K562 (cell line): ENCODE results near the gene ALDH5A1. TPM values are rescaled to one million over a fixed set of nuclear protein-coding genes. Genes with fewer than 3 reads are reported as not detected.

Experiments used
- CREB3L1 ChIP-seq: fragments of 450-650 bp; IDR thresholded peaks from 2 replicates; pipeline ENCODE4 v1.6.1; 2014; ENCODE audit warnings: low read depth, mild to moderate bottlenecking, moderate library complexity, borderline replicate concordance
- GMEB1 ChIP-seq: fragments of 250-450 bp; sonication (Bioruptor Pico); IDR thresholded peaks from 2 replicates; pipeline ENCODE4 v1.4.0; 2020; ENCODE audit warnings: mild to moderate bottlenecking
- ILF3 ChIP-seq: fragments of 450-650 bp; IDR thresholded peaks from 2 replicates; pipeline ENCODE4 v1.6.1; 2018; ENCODE audit warnings: antibody characterized with exemption, mild to moderate bottlenecking, moderate library complexity, borderline replicate concordance
- ILK ChIP-seq: fragments of 450-650 bp; IDR thresholded peaks from 2 replicates; pipeline ENCODE4 v1.6.1; 2016; ENCODE audit warnings: missing genetic modification characterization, low read depth, mild to moderate bottlenecking, missing compliant biosample characterization, moderate library complexity, borderline replicate concordance
- MIER1 ChIP-seq: fragments of 450-650 bp; IDR thresholded peaks from 2 replicates; pipeline ENCODE4 v1.6.1; 2016; ENCODE audit warnings: antibody characterized with exemption, mild to moderate bottlenecking, low read depth
- SIN3B ChIP-seq: fragments of 450-650 bp; IDR thresholded peaks from 2 replicates; pipeline ENCODE4 v1.6.1; 2017; ENCODE audit warnings: low read depth, mild to moderate bottlenecking, moderate library complexity
- SMARCB1 ChIP-seq: IDR thresholded peaks from 2 replicates; pipeline ENCODE4 v1.6.1; 2011; ENCODE audit warnings: improper control_type of control experiment, low read depth; ENCODE audit not compliant: insufficient read length
- TOE1 ChIP-seq, 2 experiments: fragments of 450-650 bp in 1 of 2; sonication (generic) in 1 of 2; formaldehyde crosslinking in 1 of 2; IDR thresholded peaks; 2 replicates each; pipeline versions ENCODE4 v1.7.1 to v1.8.0; 2016 to 2022; ENCODE audit warnings: borderline replicate concordance in 2 of 2, mild to moderate bottlenecking in 2 of 2, antibody characterized with exemption in 1 of 2, inconsistent platforms in 1 of 2, low read depth in 1 of 2, missing genetic modification reagents in 1 of 2, moderate library complexity in 1 of 2
- ZNF197 ChIP-seq: fragments of 200-800 bp; sonication (Bioruptor generic); IDR thresholded peaks from 2 replicates; pipeline ENCODE4 v1.6.1; 2016; ENCODE audit warnings: low read depth, missing genetic modification characterization, missing compliant biosample characterization
- polyA plus RNA-seq, 8 experiments: library from polyadenylated mRNA; depleted of rRNA in 4 of 8; stranded (reverse) in 5 of 8; unstranded in 3 of 8; fragments of >200 nt; fragmentation: Nextera tagmentation in 2 of 8; fragmentation: Illumina TruSeq in 1 of 8; extraction: Ambion mirVana in 2 of 8; extraction: Trizol in 1 of 8; gene quantifications; 2 replicates each; pipeline versions ENCODE4 v1.2.1 to v1.2.3, GENCODE V29; 2011 to 2014; ENCODE audit warnings: inconsistent platforms in 1 of 8, missing spikeins in 1 of 8
- total RNA-seq, 7 experiments: library from RNA; depleted of rRNA in 6 of 7; stranded (reverse); fragments of >200 nt in 6 of 7; fragmentation: Illumina TruSeq in 2 of 7; extraction: Trizol in 2 of 7; gene quantifications; 2 replicates each; pipeline versions ENCODE4 v1.2.1 to v1.2.3, GENCODE V29; 2011 to 2021; ENCODE audit warnings: low replicate concordance in 1 of 7
- TF ChIP-seq, protein P1 (sequence below): IDR thresholded peaks from 2 replicates; pipeline ENCODE4 v1.6.1; 2011; ENCODE audit warnings: borderline replicate concordance, low read depth, mild to moderate bottlenecking, moderate library complexity, low read length; ENCODE audit not compliant: insufficient read depth, poor library complexity, severe bottlenecking
- TF ChIP-seq, protein P2 (sequence below): sonication (generic); formaldehyde crosslinking; IDR thresholded peaks from 2 replicates; pipeline ENCODE4 v1.8.0; 2022; ENCODE audit warnings: missing genetic modification reagents, mild to moderate bottlenecking, moderate library complexity, borderline replicate concordance
- TF ChIP-seq, protein P3 (sequence below), 2 experiments: fragments of 450-650 bp in 1 of 2; IDR thresholded peaks; 2 replicates each; pipeline ENCODE4 v1.6.1; 2011 to 2017; ENCODE audit warnings: low read depth in 2 of 2, antibody characterized with exemption in 1 of 2, borderline replicate concordance in 1 of 2, low read length in 1 of 2, mild to moderate bottlenecking in 1 of 2, mixed read lengths in 1 of 2; ENCODE audit not compliant: control insufficient read depth in 1 of 2

Gene ALDH5A1
- total and polyA plus RNA-seq, 9 of the 15 experiments (the other 6 are each of a cell fraction or from before 2014, with no cell fraction given), result 2.2 to 19.7 (median 9.5) TPM

GRCh38 chr6:24494821-24495795 is at the start of gene ALDH5A1 (continued):
- TF ChIP-seq ZNF197 (CRISPR knock-in tag) (peak; percentile 66; the same call in 1 of the 2 replicates), MIER1 (no peak), SIN3B (peak; percentile 41; the same call in 1 of the 2 replicates), TOE1 (IDR thresholded peaks at IDR 0.05; ENCODE audit: borderline replicate concordance) (no peak), TOE1 (CRISPR knock-in tag; IDR thresholded peaks at IDR 0.05; ENCODE audit: borderline replicate concordance, low read depth) (no peak), GMEB1 (peak; percentile 28; the same call in 1 of the 2 replicates), ILF3 (no peak; the same call in 1 of the 2 replicates), SMARCB1 (no peak), CREB3L1 (peak; percentile 46; the same call in 1 of the 2 replicates), ILK (tag) (no peak)
- TF ChIP-seq, protein P1, sequence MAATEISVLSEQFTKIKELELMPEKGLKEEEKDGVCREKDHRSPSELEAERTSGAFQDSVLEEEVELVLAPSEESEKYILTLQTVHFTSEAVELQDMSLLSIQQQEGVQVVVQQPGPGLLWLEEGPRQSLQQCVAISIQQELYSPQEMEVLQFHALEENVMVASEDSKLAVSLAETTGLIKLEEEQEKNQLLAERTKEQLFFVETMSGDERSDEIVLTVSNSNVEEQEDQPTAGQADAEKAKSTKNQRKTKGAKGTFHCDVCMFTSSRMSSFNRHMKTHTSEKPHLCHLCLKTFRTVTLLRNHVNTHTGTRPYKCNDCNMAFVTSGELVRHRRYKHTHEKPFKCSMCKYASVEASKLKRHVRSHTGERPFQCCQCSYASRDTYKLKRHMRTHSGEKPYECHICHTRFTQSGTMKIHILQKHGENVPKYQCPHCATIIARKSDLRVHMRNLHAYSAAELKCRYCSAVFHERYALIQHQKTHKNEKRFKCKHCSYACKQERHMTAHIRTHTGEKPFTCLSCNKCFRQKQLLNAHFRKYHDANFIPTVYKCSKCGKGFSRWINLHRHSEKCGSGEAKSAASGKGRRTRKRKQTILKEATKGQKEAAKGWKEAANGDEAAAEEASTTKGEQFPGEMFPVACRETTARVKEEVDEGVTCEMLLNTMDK, result no peak
- TF ChIP-seq, protein P2, sequence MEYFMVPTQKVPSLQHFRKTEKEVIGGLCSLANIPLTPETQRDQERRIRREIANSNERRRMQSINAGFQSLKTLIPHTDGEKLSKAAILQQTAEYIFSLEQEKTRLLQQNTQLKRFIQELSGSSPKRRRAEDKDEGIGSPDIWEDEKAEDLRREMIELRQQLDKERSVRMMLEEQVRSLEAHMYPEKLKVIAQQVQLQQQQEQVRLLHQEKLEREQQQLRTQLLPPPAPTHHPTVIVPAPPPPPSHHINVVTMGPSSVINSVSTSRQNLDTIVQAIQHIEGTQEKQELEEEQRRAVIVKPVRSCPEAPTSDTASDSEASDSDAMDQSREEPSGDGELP (CRISPR knock-in tag), result no peak
- TF ChIP-seq, protein P3, sequence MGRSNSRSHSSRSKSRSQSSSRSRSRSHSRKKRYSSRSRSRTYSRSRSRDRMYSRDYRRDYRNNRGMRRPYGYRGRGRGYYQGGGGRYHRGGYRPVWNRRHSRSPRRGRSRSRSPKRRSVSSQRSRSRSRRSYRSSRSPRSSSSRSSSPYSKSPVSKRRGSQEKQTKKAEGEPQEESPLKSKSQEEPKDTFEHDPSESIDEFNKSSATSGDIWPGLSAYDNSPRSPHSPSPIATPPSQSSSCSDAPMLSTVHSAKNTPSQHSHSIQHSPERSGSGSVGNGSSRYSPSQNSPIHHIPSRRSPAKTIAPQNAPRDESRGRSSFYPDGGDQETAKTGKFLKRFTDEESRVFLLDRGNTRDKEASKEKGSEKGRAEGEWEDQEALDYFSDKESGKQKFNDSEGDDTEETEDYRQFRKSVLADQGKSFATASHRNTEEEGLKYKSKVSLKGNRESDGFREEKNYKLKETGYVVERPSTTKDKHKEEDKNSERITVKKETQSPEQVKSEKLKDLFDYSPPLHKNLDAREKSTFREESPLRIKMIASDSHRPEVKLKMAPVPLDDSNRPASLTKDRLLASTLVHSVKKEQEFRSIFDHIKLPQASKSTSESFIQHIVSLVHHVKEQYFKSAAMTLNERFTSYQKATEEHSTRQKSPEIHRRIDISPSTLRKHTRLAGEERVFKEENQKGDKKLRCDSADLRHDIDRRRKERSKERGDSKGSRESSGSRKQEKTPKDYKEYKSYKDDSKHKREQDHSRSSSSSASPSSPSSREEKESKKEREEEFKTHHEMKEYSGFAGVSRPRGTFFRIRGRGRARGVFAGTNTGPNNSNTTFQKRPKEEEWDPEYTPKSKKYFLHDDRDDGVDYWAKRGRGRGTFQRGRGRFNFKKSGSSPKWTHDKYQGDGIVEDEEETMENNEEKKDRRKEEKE (IDR thresholded peaks at IDR 0.05; ENCODE audit: borderline replicate concordance in 1 of 2, control insufficient read depth in 1 of 2, low read depth in 2 of 2, low read length in 1 of 2), result no peak
